Measurements from ENCODE around the gene PNCK. TPM values are rescaled to one million over a fixed set of nuclear protein-coding genes. Genes with fewer than 3 reads are reported as not detected.

The PNCK gene
- total RNA-seq, 2 experiments from 2014 or later, result 0.70 to 1.0 TPM

- TF ChIP-seq CTCF (IDR thresholded peaks at IDR 0.05), result no peak
- no peak for ATAC-seq (ENCODE audit: poor library complexity)
- no peaks in the 10 kb centered on the region for H3K4me1 Mint-ChIP-seq (ENCODE audit: low read depth)
- ChIA-PET POLR2A (no interaction called here), CTCF (no interaction called here)
- no peak overlapping the region for H3K27ac Mint-ChIP-seq
- no peaks in the 10 kb centered on the region for H3K36me3 Mint-ChIP-seq (ENCODE audit: low read depth)
- peaks cover 8% of the 10 kb centered on the region for H3K27me3 Mint-ChIP-seq
- DNase-seq, result no peak
- no peaks in the 10 kb centered on the region for H3K9me3 Mint-ChIP-seq
- no peak overlapping the region for H3K4me3 ChIP-seq (ENCODE audit: low read length)
- intact Hi-C loops (cut with DNase I, micrococcal nuclease), result no loop called here
- H3K4me3 Mint-ChIP-seq, result no peak overlapping the region
- no peaks in the 10 kb centered on the region for H3K27me3 ChIP-seq (ENCODE audit: control insufficient read depth in 1 of 2, insufficient read depth in 2 of 2, low read length in 2 of 2)
- H3K36me3 ChIP-seq (ENCODE audit: insufficient read depth, low read length), result no peaks in the 10 kb centered on the region
- no peaks in the 10 kb centered on the region for H3K9me3 ChIP-seq (ENCODE audit: control insufficient read depth in 1 of 2, insufficient read depth in 1 of 2, low read length in 2 of 2)
- no peaks in the 10 kb centered on the region for H3K4me1 ChIP-seq (ENCODE audit: insufficient read depth, low read length)
- H3K27ac ChIP-seq (ENCODE audit: low read depth in 1 of 2, low read length in 2 of 2), result no peak overlapping the region
Observed at GRCh38 chrX:153621949-153622598, 51.5 kb downstream of the PNCK start.

GRCh38 chrX:153620576-153620975 lies 53.0 kb downstream of the PNCK start:
- H3K27me3 ChIP-seq (ENCODE audit: control insufficient read depth in 1 of 2, insufficient read depth in 2 of 2, low read length in 2 of 2), result no peaks in the 10 kb centered on the region
- ATAC-seq (ENCODE audit: poor library complexity) (no peak), DNase-seq (no peak)
- peaks cover under 1% of the 10 kb centered on the region for H3K4me1 Mint-ChIP-seq (ENCODE audit: low read depth)
- no peak for TF ChIP-seq CTCF (IDR thresholded peaks at IDR 0.05)
- H3K9me3 Mint-ChIP-seq, result no peaks in the 10 kb centered on the region
- intact Hi-C loops (cut with DNase I, micrococcal nuclease), result no loop called here
- POLR2A ChIA-PET, result no interaction called here
- H3K27ac Mint-ChIP-seq, result no peak overlapping the region
- CTCF ChIA-PET, result no interaction called here
- H3K27me3 Mint-ChIP-seq, result peaks cover 8% of the 10 kb centered on the region
- no peak overlapping the region for H3K4me3 ChIP-seq (ENCODE audit: low read length)
- H3K4me3 Mint-ChIP-seq, result no peak overlapping the region
- no peaks in the 10 kb centered on the region for H3K36me3 Mint-ChIP-seq (ENCODE audit: low read depth)
- H3K9me3 ChIP-seq (ENCODE audit: control insufficient read depth in 1 of 2, insufficient read depth in 1 of 2, low read length in 2 of 2), result no peaks in the 10 kb centered on the region
- H3K27ac ChIP-seq (ENCODE audit: low read depth in 1 of 2, low read length in 2 of 2), result no peak overlapping the region
- no peaks in the 10 kb centered on the region for H3K36me3 ChIP-seq (ENCODE audit: insufficient read depth, low read length)
- no peaks in the 10 kb centered on the region for H3K4me1 ChIP-seq (ENCODE audit: insufficient read depth, low read length)

Other genes starting within 250 kb of the PNCK start
- gene TREX2, start 227.8 kb downstream of the PNCK start, total RNA-seq, result 1 to 10 TPM; 1.1 to 1.4 TPM
- 10 to 100 TPM; 24.4 to 25.6 TPM for gene HAUS7, start 203.2 kb downstream of the PNCK start, total RNA-seq
- not detected for gene BGN, start 178.8 kb downstream of the PNCK start, total RNA-seq
- gene ATP2B3, start 156.2 kb downstream of the PNCK start, total RNA-seq, result not detected
- 10 to 100 TPM; 13.9 to 14.1 TPM for gene CCNQ, start 74.7 kb downstream of the PNCK start, total RNA-seq
- gene DUSP9, start 26.6 kb downstream of the PNCK start, total RNA-seq, result not detected
- gene SLC6A8, start 14.1 kb upstream of the PNCK start, total RNA-seq, result under 1 TPM; 0.42 to 0.71 TPM
- gene BCAP31, start 50.6 kb upstream of the PNCK start, total RNA-seq, result 10 to 100 TPM; 42.1 to 43.1 TPM
- gene ABCD1, start 51.0 kb upstream of the PNCK start, total RNA-seq, result 1 to 10 TPM; 8.6 to 9.2 TPM
- not detected for gene PLXNB3, start 90.4 kb upstream of the PNCK start, total RNA-seq
- not detected for gene SRPK3, start 107.2 kb upstream of the PNCK start, total RNA-seq
- gene IDH3G, start 120.6 kb upstream of the PNCK start, total RNA-seq, result 10 to 100 TPM; 46.8 to 47.3 TPM
- 100 to 1,000 TPM; 171 to 173 TPM for gene SSR4, start 120.9 kb upstream of the PNCK start, total RNA-seq
- gene PDZD4, start 156.7 kb upstream of the PNCK start, total RNA-seq, result 10 to 100 TPM; 24.8 to 26.8 TPM
- gene L1CAM, start 212.4 kb upstream of the PNCK start, total RNA-seq, result 1 to 10 TPM in 1 of 2 experiments, under 1 TPM in 1; 0.89 to 1.2 TPM
- gene AVPR2, start 230.9 kb upstream of the PNCK start, total RNA-seq, result not detected

Data from CD4-positive, alpha-beta T cell (primary cell).